Endothelial cell of umbilical vein (primary cell): Measurements from ENCODE around the gene TMED8.

Experiments
- EZH2 ChIP-seq: IDR thresholded peaks from 2 replicates; pipeline ENCODE4 v1.6.1; 2012; ENCODE audit warnings: borderline replicate concordance, low read depth, mild to moderate bottlenecking, moderate library complexity, low read length, inconsistent platforms; ENCODE audit not compliant: severe bottlenecking
- FOS ChIP-seq: IDR thresholded peaks from 2 replicates; pipeline ENCODE4 v1.6.1; 2011; ENCODE audit warnings: mild to moderate bottlenecking, low read length, moderate library complexity, borderline replicate concordance; ENCODE audit not compliant: insufficient read depth
- POLR2A ChIP-seq: IDR thresholded peaks from 2 replicates; pipeline ENCODE4 v1.6.1; 2012; ENCODE audit warnings: low read depth, mild to moderate bottlenecking, control low read depth, low read length
- TF ChIP-seq, protein P1 (sequence below), 2 donors: IDR thresholded peaks; 1 replicate in 1 of 2; 2 replicates in 1 of 2; pipeline ENCODE4 v1.5.1; 2011; ENCODE audit warnings: low read length in 2 of 2, mild to moderate bottlenecking in 2 of 2, moderate library complexity in 2 of 2, control low read depth in 1 of 2, inconsistent platforms in 1 of 2, low read depth in 1 of 2; ENCODE audit not compliant: insufficient read depth in 1 of 2; ENCODE audit errors: extremely low read depth in 1 of 2
- TF ChIP-seq, protein P2 (sequence below): IDR thresholded peaks from 2 replicates; pipeline ENCODE4 v1.6.1; 2011; ENCODE audit not compliant: insufficient read depth, insufficient read length

DNA sequence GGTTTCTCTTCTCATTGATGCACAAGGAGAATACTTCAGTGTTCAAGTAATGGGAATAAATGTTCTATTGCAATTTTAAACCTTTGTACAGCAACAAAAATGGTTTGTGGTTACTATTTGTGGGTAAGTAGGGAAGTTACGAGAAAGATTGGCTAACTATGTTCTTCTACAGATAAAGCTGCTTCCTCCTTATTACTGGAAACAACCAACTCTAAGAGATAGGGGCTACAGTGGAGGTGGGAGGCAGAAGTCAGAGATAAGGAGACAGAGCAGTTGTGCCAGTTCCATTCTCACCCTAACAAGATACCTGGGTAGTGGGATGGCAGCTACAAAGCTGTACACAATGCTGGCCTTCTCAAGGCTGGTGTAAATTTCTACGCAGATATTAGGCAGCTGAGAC is 30.3 kb upstream of the TMED8 start:
- TF ChIP-seq POLR2A (no peak), EZH2 (no peak), FOS (no peak)
- TF ChIP-seq, protein P1, sequence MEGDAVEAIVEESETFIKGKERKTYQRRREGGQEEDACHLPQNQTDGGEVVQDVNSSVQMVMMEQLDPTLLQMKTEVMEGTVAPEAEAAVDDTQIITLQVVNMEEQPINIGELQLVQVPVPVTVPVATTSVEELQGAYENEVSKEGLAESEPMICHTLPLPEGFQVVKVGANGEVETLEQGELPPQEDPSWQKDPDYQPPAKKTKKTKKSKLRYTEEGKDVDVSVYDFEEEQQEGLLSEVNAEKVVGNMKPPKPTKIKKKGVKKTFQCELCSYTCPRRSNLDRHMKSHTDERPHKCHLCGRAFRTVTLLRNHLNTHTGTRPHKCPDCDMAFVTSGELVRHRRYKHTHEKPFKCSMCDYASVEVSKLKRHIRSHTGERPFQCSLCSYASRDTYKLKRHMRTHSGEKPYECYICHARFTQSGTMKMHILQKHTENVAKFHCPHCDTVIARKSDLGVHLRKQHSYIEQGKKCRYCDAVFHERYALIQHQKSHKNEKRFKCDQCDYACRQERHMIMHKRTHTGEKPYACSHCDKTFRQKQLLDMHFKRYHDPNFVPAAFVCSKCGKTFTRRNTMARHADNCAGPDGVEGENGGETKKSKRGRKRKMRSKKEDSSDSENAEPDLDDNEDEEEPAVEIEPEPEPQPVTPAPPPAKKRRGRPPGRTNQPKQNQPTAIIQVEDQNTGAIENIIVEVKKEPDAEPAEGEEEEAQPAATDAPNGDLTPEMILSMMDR (IDR thresholded peaks at IDR 0.05; ENCODE audit: extremely low read depth in 1 of 2, insufficient read depth in 1 of 2, low read depth in 1 of 2, low read length in 2 of 2): no peak
- TF ChIP-seq, protein P2, sequence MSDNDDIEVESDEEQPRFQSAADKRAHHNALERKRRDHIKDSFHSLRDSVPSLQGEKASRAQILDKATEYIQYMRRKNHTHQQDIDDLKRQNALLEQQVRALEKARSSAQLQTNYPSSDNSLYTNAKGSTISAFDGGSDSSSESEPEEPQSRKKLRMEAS: no peak
